HG02642 (cell line): Measurements from ENCODE around the gene INF2.
A peak's percentile ranks its signal among the peaks of the same experiment; 100 is the strongest.
"Not testable (repeated sequence)": the region's sequence is repeated elsewhere in the genome, so short reads cannot be mapped to it uniquely, and the experiment has no call there.

ENCODE experiments used
- ATAC-seq: cut with Tn5 transposase; IDR thresholded peaks from one replicate; pipeline ENCODE4 v1.9.1; 2021; ENCODE audit warnings: mild to moderate bottlenecking; ENCODE audit not compliant: unreplicated experiment, poor library complexity

INF2 gene

GRCh38 chr14:104717137-104717536 lies 27.7 kb downstream of the INF2 start:
- no peak for ATAC-seq

GRCh38 chr14:104717646-104718045 lies 28.2 kb downstream of the INF2 start:
- ATAC-seq, result no peak

GRCh38 chr14:104718147-104718546 lies 28.7 kb downstream of the INF2 start:
- no peak for ATAC-seq

- no peak for ATAC-seq
Observed at GRCh38 chr14:104718871-104719270, 29.5 kb downstream of the INF2 start.

- no peak for ATAC-seq
Observed at GRCh38 chr14:104719343-104719742, 29.9 kb downstream of the INF2 start.

GRCh38 chr14:104721505-104722431 lies 32.4 kb downstream of the INF2 start:
- no peak for ATAC-seq

- ATAC-seq, result no peak
Observed at GRCh38 chr14:104722938-104723650, 33.7 kb downstream of the INF2 start.

GRCh38 chr14:104723651-104724406 lies 34.4 kb downstream of the INF2 start, which contains the start of gene ADSS1:
Gene ADSS1, plus strand, starts transcription at chr14:104724229. Its CDS starts 42 bp downstream, at chr14:104724271.
- peak; percentile 52 for ATAC-seq

- ATAC-seq, result no peak
Observed at GRCh38 chr14:104724407-104724980, 35.1 kb downstream of the INF2 start.

- ATAC-seq, result no peak
Observed at GRCh38 chr14:104724981-104725771, 35.8 kb downstream of the INF2 start.

- ATAC-seq, result no peak
Observed at GRCh38 chr14:104725772-104726548, 36.5 kb downstream of the INF2 start.

- ATAC-seq, result no peak
Observed at GRCh38 chr14:104726600-104727451, 37.4 kb downstream of the INF2 start.

- no peak for ATAC-seq
Observed at GRCh38 chr14:104728631-104729030, 39.2 kb downstream of the INF2 start.

- not testable (repeated sequence) for ATAC-seq
Observed at GRCh38 chr14:104729176-104729834, 39.9 kb downstream of the INF2 start.

GRCh38 chr14:104729835-104730181 lies 40.4 kb downstream of the INF2 start:
- ATAC-seq, result no peak

- no peak for ATAC-seq
Observed at GRCh38 chr14:104730487-104730886, 41.1 kb downstream of the INF2 start.
